ENCODE results near the gene NFYB. TPM values are rescaled to one million over a fixed set of nuclear protein-coding genes. Genes with fewer than 3 reads are reported as not detected.
A peak's percentile ranks its signal among the peaks of the same experiment; 100 is the strongest.

The NFYB gene
- total RNA-seq, result 10 to 100 TPM; 10.1 to 12.9 (median 12.2) TPM
- long read RNA-seq, result 0 reads

DNA sequence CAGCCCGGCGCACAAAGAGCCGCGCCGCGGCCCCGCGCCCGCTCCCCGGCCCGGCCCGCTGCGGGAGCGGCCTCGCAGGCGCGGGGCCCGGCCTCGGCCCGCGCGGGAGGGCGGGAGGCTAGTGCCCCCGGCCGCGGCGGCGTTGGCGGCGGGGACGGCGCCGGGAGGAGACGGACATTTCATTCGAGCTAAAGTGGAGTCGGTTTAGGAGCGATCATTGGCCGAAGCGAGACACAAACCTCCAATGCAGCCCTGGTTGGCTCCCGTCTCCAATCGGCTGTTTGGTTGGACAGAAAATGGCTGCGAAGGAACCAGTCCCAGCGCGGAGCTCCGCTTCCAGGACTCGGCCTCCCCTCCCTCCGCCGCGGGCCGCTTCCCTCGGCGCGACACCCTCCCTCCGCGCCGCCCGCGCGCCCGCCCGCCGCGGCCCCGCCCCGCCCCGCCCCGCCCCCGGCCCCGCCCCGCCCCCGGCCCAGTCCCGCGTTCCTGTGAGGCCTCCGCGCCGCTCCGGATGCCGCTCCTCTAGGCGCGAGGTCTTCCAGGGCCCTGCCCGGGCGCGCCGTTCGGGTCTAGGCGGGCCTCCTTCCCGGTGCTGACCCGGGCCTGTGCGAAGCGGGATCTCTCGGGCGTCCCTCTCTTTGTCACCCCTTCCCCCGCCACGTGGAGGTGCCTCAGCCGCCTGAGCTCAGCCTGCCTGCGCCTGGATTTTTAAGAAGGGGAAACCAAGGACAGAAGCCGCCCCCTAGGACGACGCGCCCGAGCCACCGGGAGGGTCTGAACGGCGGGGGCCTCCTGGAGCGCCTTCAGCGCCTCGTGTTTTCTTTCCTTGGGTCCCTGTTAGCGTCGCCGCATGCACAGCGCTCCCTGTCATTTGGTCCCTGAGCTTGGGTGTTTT lies at the start of gene NFYB:
NFYB (minus strand) TSS at position 309 of the 895 bp plus-strand sequence. CDS start 2,757 bp downstream, outside the sequence.
- ATAC-seq (peak; percentile 93 to 97 (median 96)), DNase-seq (peak; percentile 95 to 97 (median 96))
- Histone ChIP-seq H3K36me3 (no peaks in the 10 kb centered on the region), H3K27ac (peak within 1 kb of the TSS; percentile 80 to 89 (median 84)), H3K9me3 (no peaks in the 10 kb centered on the region), H3K27me3 (no peaks in the 10 kb centered on the region), H3K4me3 (peak within 1 kb of the TSS; percentile 62 to 81 (median 76)), H3K4me1 (peaks cover 0 to 20% (median 7%) of the 10 kb centered on the region in 4 donors)
- TF ChIP-seq, protein P1, sequence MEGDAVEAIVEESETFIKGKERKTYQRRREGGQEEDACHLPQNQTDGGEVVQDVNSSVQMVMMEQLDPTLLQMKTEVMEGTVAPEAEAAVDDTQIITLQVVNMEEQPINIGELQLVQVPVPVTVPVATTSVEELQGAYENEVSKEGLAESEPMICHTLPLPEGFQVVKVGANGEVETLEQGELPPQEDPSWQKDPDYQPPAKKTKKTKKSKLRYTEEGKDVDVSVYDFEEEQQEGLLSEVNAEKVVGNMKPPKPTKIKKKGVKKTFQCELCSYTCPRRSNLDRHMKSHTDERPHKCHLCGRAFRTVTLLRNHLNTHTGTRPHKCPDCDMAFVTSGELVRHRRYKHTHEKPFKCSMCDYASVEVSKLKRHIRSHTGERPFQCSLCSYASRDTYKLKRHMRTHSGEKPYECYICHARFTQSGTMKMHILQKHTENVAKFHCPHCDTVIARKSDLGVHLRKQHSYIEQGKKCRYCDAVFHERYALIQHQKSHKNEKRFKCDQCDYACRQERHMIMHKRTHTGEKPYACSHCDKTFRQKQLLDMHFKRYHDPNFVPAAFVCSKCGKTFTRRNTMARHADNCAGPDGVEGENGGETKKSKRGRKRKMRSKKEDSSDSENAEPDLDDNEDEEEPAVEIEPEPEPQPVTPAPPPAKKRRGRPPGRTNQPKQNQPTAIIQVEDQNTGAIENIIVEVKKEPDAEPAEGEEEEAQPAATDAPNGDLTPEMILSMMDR (IDR thresholded peaks at IDR 0.05), result no peak
- peak; percentile 76 for TF ChIP-seq POLR2A (IDR thresholded peaks at IDR 0.05)
- WGBS (ENCODE audit: insufficient coverage, low coverage, low lambda C conversion rate, missing lambda C conversion rate), result 22% methylated on average over 15 of the region's 111 CpGs
- intact Hi-C loops (cut with DNase I), result no loop called here

DNA sequence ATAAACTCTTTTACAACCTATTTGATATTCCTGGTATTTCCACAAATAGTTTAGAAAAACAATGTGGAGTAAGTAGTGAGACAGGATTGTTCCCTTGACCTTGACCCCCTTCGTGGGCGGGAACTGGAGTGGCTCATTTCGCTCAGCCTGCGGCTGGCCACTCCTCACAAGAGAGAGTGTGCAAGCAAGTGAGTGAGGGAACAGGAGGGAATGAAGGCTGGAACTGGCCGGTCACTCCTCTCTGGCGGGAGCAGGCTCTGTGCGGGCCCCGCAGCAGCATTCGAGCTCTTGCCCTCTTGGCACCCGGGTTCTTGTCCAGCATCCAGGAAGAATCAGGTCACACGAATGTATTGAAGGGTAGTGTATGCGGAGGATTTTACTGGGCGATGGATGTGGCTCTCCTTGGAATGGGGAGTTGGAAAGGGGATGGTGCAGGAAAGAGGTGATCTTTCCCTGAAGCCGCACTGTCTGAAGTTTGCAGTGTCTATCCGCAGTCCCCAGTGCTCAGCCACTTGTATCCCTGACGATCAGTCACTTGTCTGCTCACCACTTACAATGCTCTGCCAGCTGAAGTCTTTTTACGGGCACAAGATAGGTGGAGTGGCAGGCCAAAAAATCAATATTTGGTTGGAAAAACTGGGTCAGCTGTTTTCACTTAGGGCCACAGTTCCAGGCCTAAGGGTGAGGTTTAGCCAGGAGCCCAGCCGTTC lies 49.6 kb upstream of the NFYB start:
- Histone ChIP-seq H3K4me3 (peak overlapping the region in 2 of 3 donors; percentile 10 to 21), H3K4me1 (peaks cover 0 to 19% (median 8%) of the 10 kb centered on the region in 4 donors), H3K9me3 (peaks cover 0 to 3% (median 0%) of the 10 kb centered on the region in 4 donors), H3K27ac (peak overlapping the region; percentile 44 to 72 (median 65)), H3K36me3 (no peaks in the 10 kb centered on the region), H3K27me3 (no peaks in the 10 kb centered on the region)
- ATAC-seq (peak; percentile 85 to 92 (median 88)), DNase-seq (peak; percentile 52 to 79 (median 66))
- intact Hi-C loops (cut with DNase I), result no loop called here
- WGBS (ENCODE audit: insufficient coverage, low coverage, low lambda C conversion rate, missing lambda C conversion rate), result 36% methylated on average over 15 of the region's 18 CpGs
- no peak for TF ChIP-seq POLR2A (IDR thresholded peaks at IDR 0.05)
- TF ChIP-seq, protein P1 (IDR thresholded peaks at IDR 0.05), result no peak

DNA sequence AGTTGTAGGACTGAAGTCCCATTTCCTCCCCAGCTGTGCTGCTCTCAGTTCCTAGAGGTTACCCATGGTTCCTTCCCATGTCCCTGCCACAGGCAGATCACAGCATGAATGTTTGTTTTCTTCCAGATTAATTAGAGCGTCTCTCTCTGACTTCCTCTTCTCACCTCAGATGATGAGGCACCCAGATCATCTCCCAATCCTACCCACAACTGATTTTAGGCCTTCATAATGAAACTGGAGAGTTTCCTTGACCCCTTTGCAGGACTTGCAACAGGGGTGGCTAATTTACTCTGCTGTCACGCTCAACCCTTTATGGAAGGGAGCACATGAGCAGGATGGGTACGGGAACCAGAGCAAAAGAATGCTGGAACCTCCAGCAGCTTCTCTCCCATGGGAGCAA lies 45.4 kb upstream of the NFYB start:
- Histone ChIP-seq H3K4me1 (peaks cover 0 to 30% (median 7%) of the 10 kb centered on the region in 4 donors), H3K36me3 (no peaks in the 10 kb centered on the region), H3K9me3 (peaks cover 0 to 3% (median 0%) of the 10 kb centered on the region in 4 donors), H3K27ac (peak overlapping the region in 2 of 3 donors; percentile 37 to 48), H3K27me3 (no peaks in the 10 kb centered on the region), H3K4me3 (no peak overlapping the region)
- intact Hi-C loops (cut with DNase I), result no loop called here
- no peak for TF ChIP-seq POLR2A (IDR thresholded peaks at IDR 0.05)
- DNase-seq (no peak), ATAC-seq (no peak)
- WGBS (ENCODE audit: insufficient coverage, low coverage, low lambda C conversion rate, missing lambda C conversion rate), result 68% methylated on average over 2 of the region's 3 CpGs

DNA sequence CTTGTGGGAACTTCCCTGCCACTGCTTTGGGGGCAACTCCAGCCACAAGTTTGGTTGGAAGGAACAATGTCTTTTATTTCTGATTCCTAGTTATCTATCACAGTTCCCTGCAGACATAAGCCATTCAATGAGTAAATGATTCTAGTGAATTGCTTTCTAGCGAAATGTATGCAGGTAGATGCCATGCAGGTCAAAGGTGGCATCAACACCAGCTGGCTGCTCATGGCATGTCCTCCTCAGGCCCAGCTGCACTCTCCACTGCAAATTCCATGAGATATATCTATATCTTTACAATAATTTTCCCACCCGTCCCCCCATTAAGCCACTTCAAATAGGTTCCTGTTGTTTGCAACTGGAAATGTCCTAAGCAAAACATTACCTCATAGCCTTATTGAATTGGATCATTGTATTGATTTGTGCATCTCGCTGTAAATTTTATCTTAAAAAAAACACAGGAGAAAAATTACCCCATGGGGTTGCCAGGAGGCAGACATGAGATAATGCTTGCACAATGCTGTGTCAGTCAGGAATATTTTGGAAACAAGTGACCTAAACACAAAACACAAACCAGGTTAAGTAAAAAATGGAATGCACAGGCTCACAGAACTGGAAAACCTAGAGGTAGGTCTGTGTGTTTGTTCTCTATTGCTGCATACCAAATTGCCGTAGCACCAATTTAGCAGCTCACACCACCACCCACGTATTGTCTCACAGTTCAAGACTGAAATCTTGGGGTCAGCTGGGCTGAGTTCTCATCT lies 44.8 kb upstream of the NFYB start:
- TF ChIP-seq, protein P1 (IDR thresholded peaks at IDR 0.05), result no peak
- no peak for TF ChIP-seq POLR2A (IDR thresholded peaks at IDR 0.05)
- Histone ChIP-seq H3K27ac (peak overlapping the region in 2 of 3 donors; percentile 59 to 70), H3K4me3 (no peak overlapping the region), H3K27me3 (no peaks in the 10 kb centered on the region), H3K4me1 (peaks cover 0 to 26% (median 4%) of the 10 kb centered on the region in 4 donors), H3K9me3 (peaks cover 0 to 3% (median 0%) of the 10 kb centered on the region in 4 donors), H3K36me3 (no peaks in the 10 kb centered on the region)
- ATAC-seq (peak in 3 of 4 donors; percentile 14 to 36 (median 29)), DNase-seq (no peak)
- WGBS (ENCODE audit: insufficient coverage, low coverage, low lambda C conversion rate, missing lambda C conversion rate), result 33% methylated on average over 5 of the region's 5 CpGs
- intact Hi-C loops (cut with DNase I), result no loop called here

All from right lobe of liver (tissue), 6 donors.